HTR-8/SVneo (cell line): ENCODE measurements around the gene LAMC3.
A peak's percentile ranks its signal among the peaks of the same experiment; 100 is the strongest.
"Not testable (repeated sequence)": the region's sequence is repeated elsewhere in the genome, so short reads cannot be mapped to it uniquely, and the experiment has no call there.

Experiments
- DNase-seq: peaks from one replicate; pipeline ENCODE4 v3.0.0; 2011; ENCODE audit warnings: low spot score, mixed read lengths; ENCODE audit not compliant: insufficient read length
- FAIRE-seq: peaks from 2 replicates; lab custom pipeline; 2011; peaks lifted over from hg19 to GRCh38; lab: Jason Lieb, UNC

The LAMC3 gene

GRCh38 chr9:131104016-131104740 lies 95.2 kb downstream of the LAMC3 start:
- no peak for FAIRE-seq
- no peak for DNase-seq

GRCh38 chr9:131105952-131106351 lies 97.0 kb downstream of the LAMC3 start:
- FAIRE-seq = no peak

GRCh38 chr9:131107760-131108159 lies 98.8 kb downstream of the LAMC3 start:
- DNase-seq = no peak

More at GRCh38 chr9:131105952-131106351, 97.0 kb downstream of the LAMC3 start:
- no peak for DNase-seq

GRCh38 chr9:131111186-131111853 lies 102.3 kb downstream of the LAMC3 start:
- FAIRE-seq (no peak), DNase-seq (no peak)

More at GRCh38 chr9:131107760-131108159, 98.8 kb downstream of the LAMC3 start:
- no peak for FAIRE-seq

- DNase-seq = no peak
These were observed 102.9 kb downstream of the LAMC3 start for GRCh38 chr9:131111854-131112311.

GRCh38 chr9:131112374-131113154 lies 103.6 kb downstream of the LAMC3 start:
- FAIRE-seq = no peak
- no peak for DNase-seq

More at GRCh38 chr9:131111854-131112311, 102.9 kb downstream of the LAMC3 start:
- FAIRE-seq = no peak

GRCh38 chr9:131113655-131114054 lies 104.7 kb downstream of the LAMC3 start:
- FAIRE-seq (no peak), DNase-seq (no peak)

GRCh38 chr9:131114084-131114535 lies 105.1 kb downstream of the LAMC3 start:
- DNase-seq (no peak), FAIRE-seq (no peak)

- FAIRE-seq = not testable (repeated sequence)
These were observed 106.4 kb downstream of the LAMC3 start for GRCh38 chr9:131115360-131115742.

GRCh38 chr9:131116281-131117120 lies 107.5 kb downstream of the LAMC3 start:
- FAIRE-seq = no peak

More at GRCh38 chr9:131115360-131115742, 106.4 kb downstream of the LAMC3 start:
- not testable (repeated sequence) for DNase-seq

GRCh38 chr9:131117121-131117761 lies 108.3 kb downstream of the LAMC3 start:
- DNase-seq = no peak
- no peak for FAIRE-seq

More at GRCh38 chr9:131116281-131117120, 107.5 kb downstream of the LAMC3 start:
- DNase-seq = no peak

GRCh38 chr9:131117762-131118145 lies 108.8 kb downstream of the LAMC3 start:
- DNase-seq = no peak
- FAIRE-seq = no peak

GRCh38 chr9:131119600-131119999 lies 110.6 kb downstream of the LAMC3 start:
- FAIRE-seq (no peak), DNase-seq (no peak)

GRCh38 chr9:131120620-131121228 lies 111.8 kb downstream of the LAMC3 start:
- no peak for DNase-seq
- no peak for FAIRE-seq

GRCh38 chr9:131121346-131121745 lies 112.4 kb downstream of the LAMC3 start:
- no peak for DNase-seq
- no peak for FAIRE-seq

GRCh38 chr9:131122158-131122557 lies 113.2 kb downstream of the LAMC3 start:
- FAIRE-seq (no peak), DNase-seq (no peak)

GRCh38 chr9:131125038-131125287 lies 116.0 kb downstream of the LAMC3 start:
- no peak for DNase-seq
- no peak for FAIRE-seq

- FAIRE-seq (peak; percentile 95), DNase-seq (peak; percentile 97)
These were observed 116.5 kb downstream of the LAMC3 start, which contains the start of gene NUP214 for GRCh38 chr9:131125288-131126058. TSS of gene NUP214 (plus strand) at chr9:131125586. CDS start at chr9:131125705, 119 bp downstream.
